Dermis microvascular lymphatic vessel endothelial cell (primary cell): ENCODE results near the gene KRTAP21-1. TPM values are rescaled to one million over a fixed set of nuclear protein-coding genes. Genes with fewer than 3 reads are reported as not detected.
"Not testable (repeated sequence)": the region's sequence is repeated elsewhere in the genome, so short reads cannot be mapped to it uniquely, and the experiment has no call there.

Source experiments
- DNase-seq, 2 donors: peaks; one replicate each; pipeline versions ENCODE4 v3.0.0 to v3.0.0-alpha.2; 2010; ENCODE audit warnings: low read depth in 2 of 2
- total RNA-seq: library from RNA; depleted of rRNA; stranded (reverse); fragments of >200 nt; gene quantifications from 2 replicates; pipeline ENCODE4 v1.2.1, GENCODE V29; 2014

The KRTAP21-1 gene
- total RNA-seq, result not detected in 2 replicates

DNA sequence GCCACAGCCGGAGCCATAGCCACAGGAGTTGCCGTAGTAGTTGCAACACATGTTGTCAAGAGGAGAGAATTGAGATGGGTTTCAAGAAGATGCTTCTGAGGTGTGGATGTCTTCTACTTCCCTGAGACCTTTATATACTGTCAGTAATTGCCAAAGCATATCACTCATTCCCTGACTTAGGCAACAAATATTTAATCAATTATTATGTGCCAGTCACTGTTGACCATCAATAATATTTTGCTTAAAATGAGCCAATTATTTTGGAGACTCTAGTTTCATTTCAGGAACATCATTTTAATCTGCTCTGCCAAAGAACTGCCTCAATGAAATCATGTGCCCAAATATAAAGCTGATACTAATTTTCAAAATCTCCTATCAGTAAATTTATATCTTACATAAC is at the start of gene KRTAP21-1:
KRTAP21-1 (minus strand) TSS at position 101 of the 400 bp plus-strand sequence; CDS start at position 51, 50 bp downstream.
- DNase-seq, result not testable (repeated sequence)

DNA sequence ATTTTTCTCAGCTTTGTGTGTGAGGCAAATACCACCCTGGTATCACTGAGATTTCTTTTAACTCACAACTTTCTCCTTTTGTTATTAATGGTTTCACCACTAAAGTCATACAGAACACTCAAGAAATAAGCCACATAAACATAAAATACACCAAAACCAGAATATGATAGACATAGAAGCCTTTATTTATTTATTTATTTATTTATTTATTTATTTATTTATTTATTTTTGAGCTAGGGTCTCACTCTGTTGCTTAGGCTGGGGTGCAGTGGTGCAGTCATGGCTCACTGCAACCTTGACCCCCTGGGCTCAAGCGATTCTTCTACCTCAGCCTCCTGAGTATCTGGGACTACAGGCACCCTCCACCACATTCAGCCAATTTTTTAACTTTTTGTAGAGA is 45.4 kb upstream of the KRTAP21-1 start:
- DNase-seq, result no peak

DNA sequence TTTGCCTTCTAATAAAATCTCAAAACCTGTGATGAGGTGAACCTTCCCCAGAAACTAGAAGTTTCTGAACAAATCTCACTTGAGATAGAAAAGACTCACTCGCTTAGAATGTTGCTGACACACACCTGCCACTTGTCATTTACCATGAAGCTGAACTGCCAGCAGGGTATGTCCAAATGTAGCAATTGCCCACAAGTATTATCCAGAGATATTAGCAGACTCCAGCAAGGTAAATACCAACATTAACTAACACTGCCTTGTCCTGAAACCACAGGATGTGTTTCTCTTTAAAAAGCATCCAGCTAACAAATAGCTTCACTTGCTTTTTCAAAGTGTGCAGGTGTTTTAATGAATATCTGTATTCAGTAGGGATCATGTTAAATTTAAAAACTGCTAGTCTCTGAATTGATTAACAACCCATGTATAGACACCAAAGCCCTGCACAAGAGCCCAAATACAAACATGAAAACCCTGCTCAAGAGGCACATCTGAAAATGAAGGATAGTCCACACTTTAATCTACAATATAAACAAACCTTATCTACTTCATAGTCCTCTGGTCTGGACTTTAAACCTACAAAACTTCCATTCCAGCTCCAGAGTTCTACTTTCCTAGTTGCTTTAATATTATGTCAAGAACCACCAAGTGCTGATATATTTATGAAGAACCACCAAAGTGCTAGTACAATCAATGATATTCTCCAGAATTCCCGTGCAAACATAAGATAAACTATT is 38.5 kb upstream of the KRTAP21-1 start:
- DNase-seq, result no peak

DNA sequence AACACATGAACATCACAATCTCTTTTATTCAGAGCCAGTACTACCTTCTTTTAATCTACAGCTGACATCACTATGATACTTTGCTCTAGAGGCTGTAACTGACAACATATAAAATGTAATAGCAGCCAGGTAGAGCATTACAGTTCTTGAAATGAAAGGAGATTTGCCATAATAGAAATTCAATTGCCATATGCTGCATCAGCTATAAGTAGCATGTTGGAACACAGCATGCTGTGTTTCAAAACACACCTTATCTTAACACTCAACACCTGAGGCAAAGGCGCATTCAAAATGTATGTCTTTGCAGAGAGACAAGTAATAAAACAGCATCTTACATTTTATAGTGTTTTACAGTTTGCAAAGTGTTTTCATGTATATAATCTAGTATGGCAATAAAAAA is 24.0 kb upstream of the KRTAP21-1 start:
- DNase-seq, result no peak

DNA sequence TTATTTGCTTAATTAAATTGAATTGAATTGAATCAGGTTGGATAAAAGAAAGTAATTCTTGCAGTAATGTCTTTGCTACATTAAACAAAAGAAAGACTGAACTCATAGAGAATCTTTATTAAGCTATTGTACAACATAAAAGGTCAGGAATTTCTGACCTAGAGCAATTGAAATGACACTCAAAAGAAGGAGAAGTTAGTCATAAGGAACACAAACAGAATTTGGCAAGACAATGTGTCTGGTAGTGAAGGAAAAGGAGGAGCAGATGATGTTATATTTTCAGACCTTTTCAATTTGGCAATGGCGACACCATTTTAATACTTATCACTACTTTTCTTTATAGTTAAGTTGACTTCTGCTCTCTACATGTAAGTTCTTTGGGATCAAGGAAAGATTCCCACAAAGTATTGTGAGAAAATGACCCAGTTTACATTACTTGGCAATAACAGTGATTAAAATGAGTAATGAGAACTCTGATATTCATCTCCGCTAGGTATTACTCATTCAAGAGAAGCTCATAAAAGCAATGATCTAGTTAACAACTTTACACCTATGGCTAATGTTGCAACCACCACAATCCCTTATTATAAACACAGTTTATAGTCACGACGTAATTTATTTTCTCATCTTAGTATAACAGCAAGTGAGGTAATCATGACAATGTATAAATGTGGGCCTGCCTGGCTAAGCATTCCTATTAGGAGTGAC is 14.7 kb upstream of the KRTAP21-1 start:
- DNase-seq, result no peak

DNA sequence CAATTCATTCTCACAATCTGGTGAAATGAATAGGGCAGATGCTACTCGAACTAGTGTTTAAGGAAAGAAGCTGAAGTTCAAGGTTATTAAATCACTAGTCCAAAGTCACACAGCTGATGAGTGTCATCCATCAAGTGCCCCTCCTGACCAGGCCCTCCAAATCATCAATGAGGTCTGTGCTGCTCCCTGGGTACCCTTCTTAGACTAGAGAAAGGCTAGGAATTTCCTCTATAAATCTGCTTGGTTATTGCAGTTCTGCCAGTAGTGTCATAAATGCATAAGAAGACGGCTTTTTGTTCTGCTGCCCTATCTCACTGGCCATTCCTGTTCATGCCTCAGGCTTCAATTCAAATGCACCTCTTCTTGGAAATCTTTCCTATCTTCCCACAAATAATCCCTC is 5.5 kb upstream of the KRTAP21-1 start:
- DNase-seq, result no peak

DNA sequence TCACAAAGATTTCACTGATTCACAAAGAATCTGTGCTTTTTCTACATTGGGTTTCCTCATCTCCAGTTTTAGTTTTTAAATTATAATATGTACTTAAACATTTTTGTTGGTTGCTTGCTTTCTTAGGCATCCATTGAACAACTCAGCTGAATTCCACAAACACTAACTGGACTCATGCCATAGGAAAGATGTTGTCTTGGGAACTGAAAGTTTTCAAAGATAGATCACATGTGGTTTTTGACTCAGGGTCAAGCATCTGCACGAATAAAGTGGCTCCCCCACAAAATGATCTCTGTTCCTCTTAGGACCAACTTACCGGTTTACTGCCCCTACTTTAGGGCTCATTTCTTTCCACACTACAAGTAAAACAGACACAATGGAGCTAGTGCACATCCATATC is 3.1 kb upstream of the KRTAP21-1 start:
- no peak for DNase-seq

DNA sequence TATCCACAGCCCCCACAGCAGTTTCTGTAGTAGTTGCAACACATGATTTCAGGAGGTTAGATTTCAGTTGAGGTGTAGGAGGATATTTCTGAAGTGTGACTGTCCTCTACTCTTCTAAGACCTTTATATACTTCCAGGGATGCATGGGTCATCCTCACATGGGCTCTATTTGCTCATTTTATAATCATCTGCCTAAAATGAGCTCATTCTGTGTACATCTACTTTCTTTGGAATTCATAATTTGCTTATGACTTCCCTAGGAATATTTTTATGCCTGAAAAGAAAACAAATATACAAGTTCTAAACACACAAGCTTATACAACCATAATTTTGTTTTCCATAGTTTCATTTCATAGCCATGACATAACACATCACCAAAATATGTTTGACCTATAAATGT is 8.1 kb downstream of the KRTAP21-1 start, which contains the start of gene KRTAP21-2:
KRTAP21-2 (minus strand) TSS at position 101 of the 400 bp plus-strand sequence; CDS start at position 44, 57 bp downstream.
- DNase-seq, result no peak

DNA sequence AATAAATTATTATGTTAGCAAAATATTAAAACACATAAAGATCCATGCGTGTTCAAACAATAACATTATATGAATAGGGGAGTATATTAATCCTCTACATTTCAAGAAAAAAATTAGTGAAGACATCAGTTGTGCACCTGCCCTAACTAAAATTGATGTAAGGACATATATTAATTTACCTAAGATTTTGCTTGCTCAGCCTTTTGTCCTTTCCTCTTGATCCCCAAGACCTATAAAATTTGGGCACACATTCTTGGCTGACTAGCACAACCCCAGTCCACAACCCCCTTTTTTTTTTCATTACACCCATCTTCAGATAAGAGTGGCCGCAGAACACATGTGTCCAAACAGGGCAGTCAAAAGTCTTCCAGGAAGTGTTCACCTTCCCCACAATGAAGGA is 14.8 kb downstream of the KRTAP21-1 start:
- no peak for DNase-seq

DNA sequence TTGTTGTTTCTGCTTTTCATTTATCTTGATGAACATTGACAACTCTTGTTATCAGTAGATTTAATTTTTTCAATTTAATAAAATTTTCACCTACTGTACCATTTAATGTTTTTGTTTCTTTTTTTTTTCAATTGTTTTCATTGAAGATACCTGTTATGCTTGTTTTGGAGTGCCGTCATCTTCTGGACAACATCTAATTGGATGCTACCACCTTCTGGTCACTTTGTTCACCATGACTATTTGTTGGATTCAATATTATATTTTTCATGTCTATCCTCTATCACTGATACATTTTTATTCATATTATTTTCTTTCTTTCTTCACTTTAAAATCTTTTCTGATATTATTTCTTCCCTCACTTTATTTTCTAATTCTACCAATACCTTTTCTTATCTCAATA is 22.2 kb downstream of the KRTAP21-1 start:
- DNase-seq, result no peak

DNA sequence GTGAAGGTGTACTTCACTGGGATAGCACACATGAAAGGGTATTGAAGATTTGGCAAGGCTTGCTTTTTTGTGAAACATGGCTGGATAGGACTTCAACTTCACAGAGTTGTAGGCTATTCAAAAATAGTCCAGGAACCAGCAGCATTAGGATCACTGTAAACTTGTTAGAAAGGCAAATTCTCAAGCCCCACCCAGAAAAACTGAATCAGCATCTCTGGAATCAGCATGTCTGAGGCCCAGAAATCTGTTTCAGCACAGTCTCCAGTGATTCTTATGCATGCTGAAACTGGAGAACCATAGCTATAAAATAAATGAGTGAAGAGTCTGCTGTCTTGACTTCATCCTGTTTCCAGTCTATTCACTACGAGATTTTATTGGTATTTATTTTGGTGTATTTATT is 28.5 kb downstream of the KRTAP21-1 start:
- DNase-seq, result no peak

DNA sequence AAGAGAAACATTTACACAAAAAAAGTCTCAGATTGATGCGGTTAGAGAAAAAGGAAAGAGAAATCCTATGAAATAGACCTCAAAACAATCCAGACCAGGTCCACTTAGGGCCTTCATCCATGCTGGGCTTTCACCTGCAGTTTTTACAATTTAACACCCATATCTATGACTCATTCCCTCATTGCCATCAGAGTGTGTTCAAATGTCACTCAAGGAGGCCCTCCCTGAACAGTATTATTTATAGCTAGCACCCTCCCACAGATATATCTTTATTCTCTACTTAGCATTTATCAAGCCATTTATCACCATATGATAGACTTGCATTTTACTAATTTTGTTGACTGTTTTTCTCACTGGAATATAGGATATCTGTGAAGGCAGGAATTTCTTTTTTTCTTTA is 35.8 kb downstream of the KRTAP21-1 start:
- no peak for DNase-seq

DNA sequence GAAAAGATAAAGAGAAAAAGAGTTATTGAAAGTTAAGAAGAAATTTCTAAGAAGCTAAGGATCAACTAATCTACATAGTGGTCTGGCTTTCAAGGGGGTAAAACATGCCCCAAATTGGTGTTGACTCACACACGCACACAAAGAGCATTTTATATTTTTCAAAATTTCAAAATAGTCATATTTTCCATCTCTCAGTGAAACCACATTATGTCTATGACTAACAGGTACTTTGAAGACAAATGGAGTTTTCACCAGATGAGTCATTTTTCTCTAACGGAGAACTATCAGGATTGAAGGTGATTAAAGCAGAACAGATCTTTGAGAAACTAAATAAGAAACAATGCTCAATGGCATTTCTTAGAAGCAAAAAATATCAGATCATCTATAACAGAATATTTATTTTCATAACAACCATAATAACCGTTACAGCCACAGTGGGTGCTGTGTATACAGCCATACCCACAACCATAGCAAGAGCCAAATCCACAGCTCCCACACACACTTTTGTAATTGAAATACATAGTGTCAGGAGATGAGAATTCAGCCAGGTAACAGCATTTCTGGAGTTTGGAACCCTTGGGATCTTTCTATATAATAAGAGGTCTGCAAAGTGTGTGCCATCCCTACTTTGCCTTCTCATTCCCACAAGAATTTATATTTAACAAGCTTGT is 36.9 kb downstream of the KRTAP21-1 start, which contains the start of gene KRTAP21-3:
KRTAP21-3 (minus strand) TSS at position 539 of the 671 bp plus-strand sequence; CDS start at position 521, 18 bp downstream.
- DNase-seq, result no peak

DNA sequence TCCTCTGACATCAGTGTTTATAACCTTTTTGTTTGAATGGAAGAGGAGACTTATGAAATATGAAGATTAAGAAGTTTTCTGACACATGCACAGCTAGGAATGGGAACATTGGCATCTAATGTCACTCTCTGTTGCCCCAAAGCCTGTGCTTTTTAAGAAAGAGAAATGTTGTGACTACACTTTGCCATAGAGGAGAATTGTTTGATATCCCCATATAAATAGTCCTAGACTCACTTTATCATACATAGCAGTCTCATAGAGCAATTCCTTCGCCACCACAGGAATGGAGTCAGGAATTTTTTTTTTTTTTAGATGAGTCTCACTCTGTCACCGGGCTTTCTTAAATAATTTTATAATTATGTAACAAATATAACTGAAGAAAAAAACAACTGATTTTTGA is 38.1 kb downstream of the KRTAP21-1 start:
- no peak for DNase-seq

DNA sequence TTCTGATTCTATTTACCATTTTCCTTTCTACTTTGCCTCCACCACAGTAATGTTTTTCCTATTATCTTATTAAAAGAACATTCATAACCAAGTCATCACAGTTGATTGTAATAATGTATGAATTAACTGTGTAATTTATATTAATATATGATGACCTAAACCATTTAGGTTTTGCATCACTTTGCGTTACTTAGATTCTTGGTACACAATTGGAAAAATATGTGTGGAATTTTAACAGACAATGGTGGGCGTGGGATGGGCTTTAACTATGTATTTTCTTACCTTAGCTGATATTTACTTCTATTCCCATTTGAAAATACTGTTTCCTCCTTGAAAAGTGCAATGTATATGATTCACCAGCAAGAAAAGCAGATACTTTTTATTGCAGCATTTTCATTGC is 40.3 kb downstream of the KRTAP21-1 start:
- no peak for DNase-seq

DNA sequence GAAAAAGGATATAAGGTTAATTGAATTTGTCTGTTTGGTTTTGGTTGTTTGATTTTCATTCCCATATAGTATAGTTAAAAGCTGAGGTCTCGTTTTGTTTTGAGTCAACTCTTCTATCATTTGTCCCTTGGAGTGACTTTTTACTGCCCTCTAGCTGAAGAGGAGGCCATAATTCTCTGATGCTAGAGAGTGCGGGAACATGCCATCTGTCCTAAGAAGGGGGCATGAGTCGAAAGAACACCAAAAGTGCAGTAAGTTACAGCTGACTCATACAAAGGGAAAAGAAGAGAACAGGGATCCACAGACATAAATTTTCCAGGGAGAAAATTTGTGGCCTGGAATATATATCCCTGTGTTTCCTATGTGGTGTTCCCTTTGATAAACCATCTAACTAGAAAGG is 40.8 kb downstream of the KRTAP21-1 start:
- DNase-seq, result no peak

DNA sequence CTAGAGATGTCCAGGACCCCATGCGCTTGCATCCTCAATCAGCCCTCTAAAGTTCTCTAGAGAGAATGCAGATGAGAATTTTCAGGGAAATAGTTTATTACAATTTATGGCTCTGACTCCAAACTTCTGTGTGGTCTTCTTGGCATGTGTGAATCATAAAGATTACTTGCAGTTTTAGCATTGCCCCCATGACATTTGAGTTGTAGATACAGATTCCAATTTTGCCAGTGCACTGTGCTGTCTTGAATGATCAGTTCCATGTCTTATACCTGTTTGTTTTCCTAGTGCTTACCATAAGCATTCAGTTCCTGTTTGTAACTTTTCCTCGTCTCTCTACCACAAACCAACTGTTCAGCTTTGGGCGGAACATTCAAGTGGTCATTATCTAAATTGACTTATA is 41.5 kb downstream of the KRTAP21-1 start:
- no peak for DNase-seq

DNA sequence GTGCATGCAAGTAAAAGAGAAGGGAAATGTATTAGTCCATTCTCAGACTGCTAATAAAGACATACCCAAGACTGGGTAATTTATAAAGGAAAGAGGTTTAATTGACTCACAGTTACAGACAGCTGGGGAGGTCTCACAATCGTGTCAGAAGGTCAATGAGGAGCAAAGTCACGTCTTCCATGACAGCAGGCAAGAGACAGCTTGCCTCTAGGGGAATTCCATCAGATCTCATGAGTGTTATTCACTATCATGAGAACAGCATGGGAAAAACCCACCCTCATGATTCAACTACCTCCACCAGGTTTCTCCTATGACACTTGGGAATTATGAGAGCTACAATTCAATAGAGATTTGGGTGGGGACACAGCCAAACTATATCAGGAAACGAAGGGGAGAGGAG is 44.7 kb downstream of the KRTAP21-1 start:
- DNase-seq, result no peak

DNA sequence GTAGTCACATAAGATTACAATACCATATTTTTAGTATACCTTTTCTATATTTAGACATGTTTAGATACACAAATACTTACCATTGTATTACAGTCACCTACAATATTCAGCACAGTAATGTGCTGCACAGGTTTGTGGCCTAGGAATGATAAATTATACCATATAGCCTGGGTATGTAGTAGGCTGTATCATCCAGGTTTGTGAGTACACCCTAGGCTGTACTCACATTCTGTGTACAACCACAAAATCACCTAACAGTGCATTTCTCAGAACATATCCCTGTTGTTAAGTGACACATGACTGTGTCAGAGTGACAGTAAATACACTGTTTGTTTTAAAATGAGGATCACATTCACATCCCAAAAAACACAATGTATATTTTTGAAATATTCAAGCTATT is 47.8 kb downstream of the KRTAP21-1 start:
- no peak for DNase-seq
